Activated CD4-positive, alpha-beta T cell treated with anti-CD3 and anti-CD28 coated beads, Interleukin-2, Interleukin-6, amounts not matched to agents 100 ng/mL and 50 ng/mL, durations not matched to agents 16 hours and 8 hours (primary cell): ENCODE data around the gene CCDC169.
"Not testable (repeated sequence)": the region's sequence is repeated elsewhere in the genome, so short reads cannot be mapped to it uniquely, and the experiment has no call there.

Source experiments
- DNase-seq: peaks from one replicate; pipeline ENCODE4 v3.0.0-alpha.2; 2020

CCDC169 gene

GRCh38 chr13:36313047-36313969 is 15.7 kb upstream of the CCDC169 start:
- no peak for DNase-seq

GRCh38 chr13:36310417-36311108 is 12.9 kb upstream of the CCDC169 start:
- no peak for DNase-seq

- DNase-seq: no peak
Measured at GRCh38 chr13:36302289-36302688, 4.7 kb upstream of the CCDC169 start.

- not testable (repeated sequence) for DNase-seq
Measured at GRCh38 chr13:36299469-36299868, 1.9 kb upstream of the CCDC169 start.

GRCh38 chr13:36298535-36299068 is 988 bp upstream of the CCDC169 start:
- no peak for DNase-seq

- DNase-seq: no peak
Measured at GRCh38 chr13:36294096-36294495, 3.5 kb downstream of the CCDC169 start.

- no peak for DNase-seq
Measured at GRCh38 chr13:36293497-36293896, 4.1 kb downstream of the CCDC169 start.

- DNase-seq: no peak
Measured at GRCh38 chr13:36288794-36289391, 8.7 kb downstream of the CCDC169 start.

- DNase-seq: no peak
Measured at GRCh38 chr13:36286006-36286405, 11.6 kb downstream of the CCDC169 start.

GRCh38 chr13:36282821-36283432 is 14.7 kb downstream of the CCDC169 start:
- peak; percentile 18 for DNase-seq

GRCh38 chr13:36275190-36276002 is 22.2 kb downstream of the CCDC169 start:
- peak; percentile 37 for DNase-seq

- DNase-seq: no peak
Measured at GRCh38 chr13:36273431-36273830, 24.2 kb downstream of the CCDC169 start.

GRCh38 chr13:36261976-36262375 is 35.6 kb downstream of the CCDC169 start:
- no peak for DNase-seq

- no peak for DNase-seq
Measured at GRCh38 chr13:36261011-36261410, 36.6 kb downstream of the CCDC169 start.

GRCh38 chr13:36259361-36260137 is 38.1 kb downstream of the CCDC169 start:
- no peak for DNase-seq

GRCh38 chr13:36258831-36259230 is 38.8 kb downstream of the CCDC169 start:
- DNase-seq: no peak

- no peak for DNase-seq
Measured at GRCh38 chr13:36251526-36251925, 46.1 kb downstream of the CCDC169 start.

- DNase-seq: no peak
Measured at GRCh38 chr13:36251017-36251416, 46.6 kb downstream of the CCDC169 start.

- no peak for DNase-seq
Measured at GRCh38 chr13:36248700-36249099, 48.9 kb downstream of the CCDC169 start.

GRCh38 chr13:36244990-36245389 is 52.6 kb downstream of the CCDC169 start:
- no peak for DNase-seq

- DNase-seq: no peak
Measured at GRCh38 chr13:36244073-36244472, 53.5 kb downstream of the CCDC169 start.
